Mucosa of descending colon (tissue), 3 donors: ENCODE measurements around the gene CHIA. TPM values are rescaled to one million over a fixed set of nuclear protein-coding genes. Genes with fewer than 3 reads are reported as not detected.

Experiments used
- ATAC-seq: fragments of 200-7000 bp; cut with Tn5 transposase; one replicate; pipeline ENCODE4 v1.9.1; 2020; ENCODE audit warnings: mild to moderate bottlenecking, moderate library complexity
- DNase-seq, 3 donors: peaks; one replicate each; pipeline ENCODE4 v3.0.0-alpha.2; 2020
- H3K36me3 ChIP-seq: fragments of 200-600 bp; one replicate; pipeline ENCODE4 v1.8.0; 2021; ENCODE audit warnings: low read depth, mild to moderate bottlenecking
- H3K4me1 ChIP-seq: fragments of 200-600 bp; one replicate; pipeline ENCODE4 v1.8.0; 2021; ENCODE audit warnings: low read depth, mild to moderate bottlenecking
- H3K4me3 ChIP-seq: fragments of 200-600 bp; one replicate; pipeline ENCODE4 v1.8.0; 2021; ENCODE audit warnings: mild to moderate bottlenecking
- H3K9me3 ChIP-seq: fragments of 200-600 bp; one replicate; pipeline ENCODE4 v1.8.0; 2021; ENCODE audit warnings: mild to moderate bottlenecking
- CTCF ChIP-seq: fragments of 200-600 bp; IDR thresholded peaks from one replicate; pipeline ENCODE4 v1.8.0; 2022; ENCODE audit warnings: antibody characterized with exemption, mild to moderate bottlenecking
- intact Hi-C, 2 donors: fragments of 100-400 bp; cut with DNase I in 1 of 2; cut with micrococcal nuclease in 1 of 2; formaldehyde crosslinking; loops; one replicate each; pipeline versions ENCODE4 v1.11.0 to v1.11.1; 2022; cut with DNase I, micrococcal nuclease
- total RNA-seq, 3 donors: library from RNA; stranded (reverse); fragmentation: NEBNext Ultra II Directional in 2 of 3; extraction: Animal tissue kit (Norgen Biotek cat#: 25700) in 2 of 3; gene quantifications; one replicate each; pipeline versions ENCODE4 v1.2.1 to v1.2.4, GENCODE V29; 2021 to 2023
- donor health status: DM: no; HTN: no; CAD: no; lungs with moderate emphysema.
- donor health status: DM: no; HTN: no; CAD: no.
- donor health status: DM: no; HTN: yes; CAD: no.

CHIA gene
- total RNA-seq, 3 donors from 2014 or later, result not detected

DNA sequence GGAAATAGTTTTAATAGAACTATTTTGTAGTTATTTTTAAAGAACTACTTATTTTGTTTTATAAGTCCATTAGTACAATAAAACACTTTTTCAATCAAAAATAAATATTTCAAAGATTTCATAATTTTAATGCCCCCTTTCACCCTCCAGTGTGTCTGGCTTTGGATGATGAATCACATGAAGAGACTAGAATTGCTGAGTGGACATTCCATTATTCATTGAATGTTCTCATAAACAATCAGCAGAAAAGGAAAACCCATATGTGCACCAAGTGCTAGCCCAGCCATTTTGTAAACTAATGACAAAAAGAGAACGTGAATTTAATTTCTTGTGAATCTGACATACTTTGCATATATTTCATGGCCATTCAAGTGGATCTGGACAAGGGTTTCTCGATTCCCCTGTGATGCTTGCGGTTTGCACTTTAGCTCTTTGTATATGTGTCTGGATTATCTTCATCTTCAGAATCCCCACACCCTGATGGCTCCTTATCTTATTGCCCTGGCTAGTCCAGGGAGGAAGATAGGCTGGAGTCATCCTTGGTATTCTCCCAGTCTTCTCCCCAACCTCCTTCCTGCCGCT, 20.7 kb upstream of the CHIA start:
- DNase-seq (no peak), ATAC-seq (no peak)
- no peaks in the 10 kb centered on the region for H3K9me3 ChIP-seq
- no peak overlapping the region for H3K4me3 ChIP-seq
- intact Hi-C loops, result no loop called here
- H3K4me1 ChIP-seq, result no peaks in the 10 kb centered on the region
- H3K36me3 ChIP-seq, result no peaks in the 10 kb centered on the region
- TF ChIP-seq CTCF, result no peak

DNA sequence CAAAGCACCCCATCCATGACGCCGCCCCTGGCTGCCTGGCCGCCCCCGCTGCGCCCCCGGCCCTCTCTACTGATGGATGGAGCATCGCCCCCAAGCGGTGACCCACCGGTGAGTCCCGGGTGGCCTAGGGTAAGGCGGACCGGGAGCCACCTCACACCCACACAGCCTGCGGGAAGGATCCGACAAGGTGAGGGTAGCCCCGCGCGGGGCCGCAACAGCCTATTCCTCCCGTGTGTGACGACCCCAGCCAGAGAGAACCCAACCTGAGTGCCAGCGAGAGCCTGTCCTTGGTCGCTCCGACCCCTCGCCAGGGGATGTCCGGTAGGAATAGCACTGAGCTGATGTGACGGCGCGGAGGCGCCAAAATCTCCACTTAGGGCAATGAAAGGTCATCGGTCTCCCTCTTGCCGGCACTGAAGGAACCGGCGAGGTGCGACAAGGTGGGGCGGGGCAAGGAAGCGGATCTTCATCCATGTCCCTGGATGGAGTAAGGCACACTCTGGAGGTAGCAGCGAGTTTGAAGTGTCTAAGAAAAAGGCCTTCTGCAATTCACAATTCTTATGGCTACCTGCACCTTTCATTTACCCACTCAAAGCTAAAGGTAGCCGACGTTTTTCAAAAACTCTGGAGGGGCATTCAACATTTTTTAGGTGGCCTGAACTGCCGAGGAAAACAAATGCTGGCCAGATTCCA, 19.7 kb upstream of the CHIA start:
- no peak for ATAC-seq
- H3K4me3 ChIP-seq, result no peak overlapping the region
- TF ChIP-seq CTCF, result no peak
- intact Hi-C loops, result no loop called here
- DNase-seq, result peak in 1 of 3 donors; percentile 45
- no peaks in the 10 kb centered on the region for H3K36me3 ChIP-seq
- no peaks in the 10 kb centered on the region for H3K4me1 ChIP-seq
- no peaks in the 10 kb centered on the region for H3K9me3 ChIP-seq

- intact Hi-C loops, result no loop called here
- no peak for TF ChIP-seq CTCF
- Histone ChIP-seq H3K4me1 (no peaks in the 10 kb centered on the region), H3K9me3 (no peaks in the 10 kb centered on the region), H3K36me3 (no peaks in the 10 kb centered on the region), H3K4me3 (no peak overlapping the region)
- ATAC-seq (no peak), DNase-seq (no peak)
Measured at GRCh38 chr1:111271464-111271801, 19.2 kb upstream of the CHIA start.

DNA sequence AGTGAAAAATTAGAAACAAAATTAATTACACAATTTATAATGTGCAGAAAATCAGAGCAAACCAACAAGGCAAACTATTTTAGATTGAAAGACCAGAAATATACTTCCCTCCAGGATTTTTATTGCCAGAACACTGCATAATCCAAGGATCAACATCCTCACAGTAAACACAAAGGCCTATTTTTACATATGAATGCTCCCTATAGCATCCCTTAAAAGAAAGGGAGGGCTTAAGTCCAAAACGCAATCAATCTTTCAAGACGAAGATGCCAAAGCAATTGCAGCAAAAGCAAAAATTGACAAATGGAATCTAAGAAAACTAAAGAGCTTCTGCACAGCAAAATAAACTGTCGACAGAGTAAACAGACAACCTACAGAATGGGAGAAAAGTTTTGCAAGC, 18.6 kb upstream of the CHIA start:
- ATAC-seq (no peak), DNase-seq (no peak)
- H3K4me3 ChIP-seq, result no peak overlapping the region
- H3K9me3 ChIP-seq, result no peaks in the 10 kb centered on the region
- H3K36me3 ChIP-seq, result no peaks in the 10 kb centered on the region
- intact Hi-C loops, result no loop called here
- TF ChIP-seq CTCF, result no peak
- H3K4me1 ChIP-seq, result no peaks in the 10 kb centered on the region

DNA sequence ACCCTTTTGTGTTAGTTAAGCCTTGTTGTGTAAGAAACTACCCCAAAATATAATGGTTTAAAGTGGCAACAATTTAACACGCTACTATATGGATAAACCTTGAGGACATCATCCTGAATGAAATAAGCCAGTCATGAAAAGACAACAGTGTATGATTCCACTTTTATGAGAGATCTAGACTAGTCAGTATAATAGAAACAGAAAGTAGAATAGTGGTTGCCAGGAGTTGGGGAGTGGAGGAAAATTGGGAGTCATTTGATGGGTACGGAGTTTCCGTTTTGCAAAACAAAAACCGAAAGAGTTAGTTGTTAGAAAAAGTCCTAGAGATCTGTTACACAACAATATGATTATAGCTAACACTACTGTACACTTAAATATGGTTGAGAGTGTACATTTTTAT, 16.0 kb upstream of the CHIA start:
- H3K36me3 ChIP-seq, result no peaks in the 10 kb centered on the region
- H3K4me3 ChIP-seq, result no peak overlapping the region
- DNase-seq, result no peak
- no peaks in the 10 kb centered on the region for H3K4me1 ChIP-seq
- intact Hi-C loops, result no loop called here
- no peaks in the 10 kb centered on the region for H3K9me3 ChIP-seq
- no peak for ATAC-seq
- TF ChIP-seq CTCF, result no peak
